ENCODE data around the gene PTPRF. TPM values are rescaled to one million over a fixed set of nuclear protein-coding genes. Genes with fewer than 3 reads are reported as not detected.

PTPRF gene
- total RNA-seq, 4 donors from 2014 or later, result 33.8 to 84.2 (median 53.7) TPM

DNA sequence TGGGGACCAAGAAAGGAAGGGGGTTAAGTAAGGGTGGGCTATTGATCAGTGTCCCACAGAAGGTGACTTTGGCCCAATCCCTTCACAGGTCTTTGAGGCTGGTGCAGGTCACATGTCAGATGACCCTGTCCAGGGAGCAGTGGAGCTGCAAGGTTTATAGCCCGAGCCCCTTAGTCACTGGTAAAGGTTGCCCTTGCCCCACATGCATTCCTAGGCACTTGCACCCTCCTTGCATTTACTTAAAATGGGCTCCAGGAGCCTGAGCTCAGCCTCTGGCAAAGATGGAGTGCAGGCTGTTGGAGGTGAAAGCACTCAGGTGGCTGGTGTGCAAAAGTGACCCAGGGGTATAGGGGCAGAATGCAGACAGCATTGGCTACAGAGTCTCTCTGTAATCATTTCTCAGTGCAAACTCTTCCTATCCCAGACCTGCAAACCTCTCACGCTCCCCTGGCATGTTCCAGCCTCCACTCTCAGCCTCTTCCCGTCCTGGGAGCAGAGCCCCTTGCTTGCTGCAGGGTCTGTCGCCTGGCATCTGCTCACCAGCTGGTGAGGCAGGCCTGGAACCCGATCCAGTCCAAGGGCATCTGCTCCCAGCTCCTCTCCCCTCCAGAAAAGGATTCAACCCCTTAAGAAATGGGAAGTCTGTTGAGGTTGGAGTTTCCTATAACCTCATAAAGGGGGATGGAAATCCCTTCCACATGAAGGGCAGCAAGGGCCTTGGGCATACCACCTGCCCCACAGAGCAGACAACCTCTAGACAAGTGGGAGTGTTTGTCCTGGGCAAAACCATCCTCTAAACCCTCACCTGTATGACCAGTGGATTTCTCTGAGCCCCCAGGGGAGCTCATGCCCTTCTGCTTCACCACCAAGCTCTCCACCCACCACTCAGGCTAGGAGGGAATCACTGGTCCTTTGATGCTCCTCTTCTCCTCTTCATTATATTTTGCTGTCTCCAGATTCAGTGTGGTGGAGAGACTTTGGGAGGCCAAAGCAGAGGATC lies 23.1 kb upstream of the PTPRF start:
- Histone ChIP-seq H3K9me3 (no peaks in the 10 kb centered on the region), H3K36me3 (no peaks in the 10 kb centered on the region), H3K27me3 (peaks cover 0 to 8% (median 0%) of the 10 kb centered on the region in 4 donors), H3K4me1 (no peaks in the 10 kb centered on the region), H3K27ac (replicated peaks in 1 of 4) (no peak overlapping the region), H3K4me3 (no peak overlapping the region)
- 83% methylated on average over 5 of the region's 5 CpGs for WGBS
- TF ChIP-seq POLR2A (IDR thresholded peaks at IDR 0.05; ENCODE audit: low read depth) (no peak), EP300 (IDR thresholded peaks at IDR 0.05) (no peak), POLR2AphosphoS5 (IDR thresholded peaks at IDR 0.05) (no peak)
- TF ChIP-seq, protein P1, sequence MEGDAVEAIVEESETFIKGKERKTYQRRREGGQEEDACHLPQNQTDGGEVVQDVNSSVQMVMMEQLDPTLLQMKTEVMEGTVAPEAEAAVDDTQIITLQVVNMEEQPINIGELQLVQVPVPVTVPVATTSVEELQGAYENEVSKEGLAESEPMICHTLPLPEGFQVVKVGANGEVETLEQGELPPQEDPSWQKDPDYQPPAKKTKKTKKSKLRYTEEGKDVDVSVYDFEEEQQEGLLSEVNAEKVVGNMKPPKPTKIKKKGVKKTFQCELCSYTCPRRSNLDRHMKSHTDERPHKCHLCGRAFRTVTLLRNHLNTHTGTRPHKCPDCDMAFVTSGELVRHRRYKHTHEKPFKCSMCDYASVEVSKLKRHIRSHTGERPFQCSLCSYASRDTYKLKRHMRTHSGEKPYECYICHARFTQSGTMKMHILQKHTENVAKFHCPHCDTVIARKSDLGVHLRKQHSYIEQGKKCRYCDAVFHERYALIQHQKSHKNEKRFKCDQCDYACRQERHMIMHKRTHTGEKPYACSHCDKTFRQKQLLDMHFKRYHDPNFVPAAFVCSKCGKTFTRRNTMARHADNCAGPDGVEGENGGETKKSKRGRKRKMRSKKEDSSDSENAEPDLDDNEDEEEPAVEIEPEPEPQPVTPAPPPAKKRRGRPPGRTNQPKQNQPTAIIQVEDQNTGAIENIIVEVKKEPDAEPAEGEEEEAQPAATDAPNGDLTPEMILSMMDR (IDR thresholded peaks at IDR 0.05), result no peak
- peak; percentile 74 for DNase-seq (ENCODE audit: extremely low spot score)
- intact Hi-C loops (cut with DNase I), result no loop called here

DNA sequence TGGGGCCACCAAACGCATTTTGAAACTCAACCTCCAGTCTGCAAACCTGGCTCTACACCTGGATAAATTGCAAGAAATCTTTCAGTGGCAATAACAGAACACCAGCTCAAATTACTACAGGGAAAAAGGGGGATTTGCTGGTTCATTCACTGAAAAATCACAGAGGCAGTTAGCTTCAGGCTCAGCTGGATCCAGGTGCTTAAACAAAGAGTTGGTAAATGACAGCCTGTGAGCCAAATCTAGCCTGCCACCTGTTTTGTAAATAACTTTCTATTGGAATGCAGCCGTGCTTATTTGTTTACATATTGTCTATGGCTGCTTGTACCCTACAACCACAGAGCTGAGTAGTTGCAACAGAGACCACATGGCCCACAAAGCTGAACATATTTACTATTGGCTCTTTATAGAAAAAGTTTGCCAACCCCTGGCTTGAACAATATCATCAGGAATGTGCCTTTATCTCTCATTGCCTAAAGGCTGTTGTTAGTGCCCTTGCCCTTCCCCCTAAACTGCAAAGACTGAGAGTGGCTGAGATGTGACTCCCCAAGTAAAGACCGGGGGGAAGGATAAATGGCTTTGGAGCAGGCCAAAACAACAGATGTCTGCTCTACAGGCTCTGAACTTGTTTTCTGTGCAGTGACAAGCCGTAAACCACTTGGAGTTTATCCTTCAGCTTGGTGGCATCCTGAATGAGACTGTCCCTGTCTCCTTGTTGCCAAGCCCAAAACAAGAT lies 21.5 kb upstream of the PTPRF start:
- Histone ChIP-seq H3K9me3 (no peaks in the 10 kb centered on the region), H3K27me3 (peaks cover 0 to 8% (median 0%) of the 10 kb centered on the region in 4 donors), H3K36me3 (no peaks in the 10 kb centered on the region), H3K4me1 (no peaks in the 10 kb centered on the region), H3K27ac (replicated peaks in 1 of 4) (no peak overlapping the region), H3K4me3 (no peak overlapping the region)
- TF ChIP-seq EP300 (IDR thresholded peaks at IDR 0.05) (no peak), POLR2AphosphoS5 (IDR thresholded peaks at IDR 0.05) (no peak), POLR2A (IDR thresholded peaks at IDR 0.05; ENCODE audit: low read depth) (no peak)
- TF ChIP-seq, protein P1 (IDR thresholded peaks at IDR 0.05), result no peak
- DNase-seq (ENCODE audit: extremely low spot score), result peak; percentile 60
- intact Hi-C loops (cut with DNase I), result no loop called here
- 81% methylated on average over 4 of the region's 4 CpGs for WGBS

DNA sequence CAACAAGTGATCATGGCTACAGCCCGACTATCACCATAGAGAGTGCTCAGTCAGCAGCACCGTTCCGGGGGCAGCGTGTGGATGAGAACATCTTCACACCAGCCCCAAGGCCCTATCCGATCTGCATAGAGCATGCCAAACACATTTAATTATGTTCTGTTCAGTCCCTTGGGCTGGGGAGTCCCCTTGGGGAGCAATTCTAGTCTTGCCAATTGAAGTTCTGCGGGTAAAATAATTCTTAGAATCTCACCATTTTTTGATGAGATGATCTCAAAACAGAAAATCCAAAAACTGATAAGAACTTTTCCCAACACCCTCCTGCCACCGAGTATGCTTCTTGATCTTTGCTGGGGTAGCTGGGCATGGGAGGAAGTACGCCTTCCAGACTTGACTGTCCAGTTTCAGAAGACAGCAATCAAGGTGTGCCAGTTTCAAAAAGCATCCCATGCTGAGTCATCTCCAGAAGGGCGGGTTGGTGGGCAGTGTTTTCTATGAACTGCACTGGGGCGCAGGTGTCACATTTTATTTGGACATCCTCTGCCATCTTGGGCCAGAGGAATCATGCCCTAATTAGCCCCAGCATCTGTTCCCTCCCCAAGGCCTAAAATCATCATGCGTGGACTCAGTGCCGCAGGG lies 20.8 kb upstream of the PTPRF start:
- intact Hi-C loops (cut with DNase I), result no loop called here
- H3K4me3 ChIP-seq, result no peak overlapping the region
- DNase-seq (ENCODE audit: extremely low spot score), result peak; percentile 64
- H3K9me3 ChIP-seq, result no peaks in the 10 kb centered on the region
- TF ChIP-seq EP300 (IDR thresholded peaks at IDR 0.05) (no peak), POLR2AphosphoS5 (IDR thresholded peaks at IDR 0.05) (no peak), POLR2A (IDR thresholded peaks at IDR 0.05; ENCODE audit: low read depth) (no peak)
- TF ChIP-seq, protein P1 (IDR thresholded peaks at IDR 0.05), result no peak
- peaks cover 0 to 8% (median 0%) of the 10 kb centered on the region in 4 donors for H3K27me3 ChIP-seq
- no peaks in the 10 kb centered on the region for H3K36me3 ChIP-seq
- 89% methylated on average over 11 of the region's 12 CpGs for WGBS
- no peaks in the 10 kb centered on the region for H3K4me1 ChIP-seq
- no peak overlapping the region for H3K27ac ChIP-seq (replicated peaks in 1 of 4)

DNA sequence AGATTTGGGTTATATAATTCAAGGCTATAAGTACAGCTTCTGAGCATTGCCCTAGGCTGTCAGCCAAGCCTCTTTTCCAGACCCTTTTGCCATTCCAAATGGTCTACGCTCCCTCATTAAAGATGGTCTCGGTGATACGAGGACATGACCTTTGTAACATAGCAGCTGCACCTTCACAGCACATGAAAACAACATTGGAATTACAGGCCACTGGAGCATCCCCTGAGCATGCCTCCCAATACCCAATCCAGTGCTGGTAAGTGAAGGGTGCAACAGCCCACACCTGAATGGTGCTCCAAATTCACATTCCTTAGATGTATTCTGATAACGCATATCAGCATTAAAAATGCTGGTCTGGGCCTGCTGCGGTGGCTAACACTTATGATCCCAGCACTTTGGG lies 20.1 kb upstream of the PTPRF start:
- H3K27ac ChIP-seq (replicated peaks in 1 of 4), result no peak overlapping the region
- no peaks in the 10 kb centered on the region for H3K36me3 ChIP-seq
- peaks cover 0 to 8% (median 0%) of the 10 kb centered on the region in 4 donors for H3K27me3 ChIP-seq
- peak; percentile 80 for DNase-seq (ENCODE audit: extremely low spot score)
- intact Hi-C loops (cut with DNase I), result no loop called here
- no peaks in the 10 kb centered on the region for H3K4me1 ChIP-seq
- H3K4me3 ChIP-seq, result no peak overlapping the region
- TF ChIP-seq, protein P1 (IDR thresholded peaks at IDR 0.05), result no peak
- TF ChIP-seq POLR2A (IDR thresholded peaks at IDR 0.05; ENCODE audit: low read depth) (no peak), EP300 (IDR thresholded peaks at IDR 0.05) (no peak), POLR2AphosphoS5 (IDR thresholded peaks at IDR 0.05) (no peak)
- H3K9me3 ChIP-seq, result no peaks in the 10 kb centered on the region
- WGBS, result 100% methylated on average over 5 of the region's 5 CpGs
